Mucosa of descending colon (tissue), 3 donors: ENCODE measurements around the gene VMP1. TPM values are rescaled to one million over a fixed set of nuclear protein-coding genes. Genes with fewer than 3 reads are reported as not detected.

ENCODE experiments used
- ATAC-seq: fragments of 200-7000 bp; cut with Tn5 transposase; one replicate; pipeline ENCODE4 v1.9.1; 2020; ENCODE audit warnings: mild to moderate bottlenecking, moderate library complexity
- DNase-seq, 3 donors: peaks; one replicate each; pipeline ENCODE4 v3.0.0-alpha.2; 2020
- H3K36me3 ChIP-seq: fragments of 200-600 bp; one replicate; pipeline ENCODE4 v1.8.0; 2021; ENCODE audit warnings: low read depth, mild to moderate bottlenecking
- H3K4me1 ChIP-seq: fragments of 200-600 bp; one replicate; pipeline ENCODE4 v1.8.0; 2021; ENCODE audit warnings: low read depth, mild to moderate bottlenecking
- H3K4me3 ChIP-seq: fragments of 200-600 bp; one replicate; pipeline ENCODE4 v1.8.0; 2021; ENCODE audit warnings: mild to moderate bottlenecking
- H3K9me3 ChIP-seq: fragments of 200-600 bp; one replicate; pipeline ENCODE4 v1.8.0; 2021; ENCODE audit warnings: mild to moderate bottlenecking
- intact Hi-C, 2 donors: fragments of 100-400 bp; cut with DNase I in 1 of 2; cut with micrococcal nuclease in 1 of 2; formaldehyde crosslinking; loops; one replicate each; pipeline versions ENCODE4 v1.11.0 to v1.11.1; 2022; cut with DNase I, micrococcal nuclease
- total RNA-seq, 3 donors: library from RNA; stranded (reverse); fragmentation: NEBNext Ultra II Directional in 2 of 3; extraction: Animal tissue kit (Norgen Biotek cat#: 25700) in 2 of 3; gene quantifications; one replicate each; pipeline versions ENCODE4 v1.2.1 to v1.2.4, GENCODE V29; 2021 to 2023
- TF ChIP-seq, protein P1 (sequence below): fragments of 200-600 bp; IDR thresholded peaks from one replicate; pipeline ENCODE4 v1.8.0; 2022; ENCODE audit warnings: antibody characterized with exemption, mild to moderate bottlenecking
- donor health status: DM: no; HTN: no; CAD: no; lungs with moderate emphysema.
- donor health status: DM: no; HTN: no; CAD: no.
- donor health status: DM: no; HTN: yes; CAD: no.

The VMP1 gene
- total RNA-seq, 3 donors from 2014 or later, result 257 to 361 (median 266) TPM

DNA sequence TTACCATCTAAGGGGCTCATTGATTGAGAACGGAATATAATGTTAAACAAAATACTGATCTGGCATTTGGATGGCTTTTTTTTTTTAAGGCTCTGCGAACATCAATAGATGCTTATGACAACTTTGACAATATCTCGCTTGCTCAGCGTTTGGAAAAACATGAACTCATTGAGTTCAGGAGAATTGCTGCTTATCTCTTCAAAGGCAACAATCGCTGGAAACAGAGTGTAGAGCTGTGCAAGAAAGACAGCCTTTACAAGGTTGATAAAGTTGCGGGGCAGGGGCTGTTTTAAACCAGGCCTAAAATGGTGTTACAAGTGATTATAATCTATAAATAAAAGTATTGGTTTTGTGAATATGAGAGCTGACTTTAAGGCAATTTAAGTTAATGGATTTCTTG is 22.5 kb upstream of the VMP1 start:
- peaks cover 21% of the 10 kb centered on the region for H3K36me3 ChIP-seq
- TF ChIP-seq, protein P1, sequence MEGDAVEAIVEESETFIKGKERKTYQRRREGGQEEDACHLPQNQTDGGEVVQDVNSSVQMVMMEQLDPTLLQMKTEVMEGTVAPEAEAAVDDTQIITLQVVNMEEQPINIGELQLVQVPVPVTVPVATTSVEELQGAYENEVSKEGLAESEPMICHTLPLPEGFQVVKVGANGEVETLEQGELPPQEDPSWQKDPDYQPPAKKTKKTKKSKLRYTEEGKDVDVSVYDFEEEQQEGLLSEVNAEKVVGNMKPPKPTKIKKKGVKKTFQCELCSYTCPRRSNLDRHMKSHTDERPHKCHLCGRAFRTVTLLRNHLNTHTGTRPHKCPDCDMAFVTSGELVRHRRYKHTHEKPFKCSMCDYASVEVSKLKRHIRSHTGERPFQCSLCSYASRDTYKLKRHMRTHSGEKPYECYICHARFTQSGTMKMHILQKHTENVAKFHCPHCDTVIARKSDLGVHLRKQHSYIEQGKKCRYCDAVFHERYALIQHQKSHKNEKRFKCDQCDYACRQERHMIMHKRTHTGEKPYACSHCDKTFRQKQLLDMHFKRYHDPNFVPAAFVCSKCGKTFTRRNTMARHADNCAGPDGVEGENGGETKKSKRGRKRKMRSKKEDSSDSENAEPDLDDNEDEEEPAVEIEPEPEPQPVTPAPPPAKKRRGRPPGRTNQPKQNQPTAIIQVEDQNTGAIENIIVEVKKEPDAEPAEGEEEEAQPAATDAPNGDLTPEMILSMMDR, result no peak
- no peak overlapping the region for H3K4me3 ChIP-seq
- no peaks in the 10 kb centered on the region for H3K9me3 ChIP-seq
- DNase-seq (no peak), ATAC-seq (no peak)
- intact Hi-C loops, result no loop called here
- H3K4me1 ChIP-seq, result peaks cover 10% of the 10 kb centered on the region

DNA sequence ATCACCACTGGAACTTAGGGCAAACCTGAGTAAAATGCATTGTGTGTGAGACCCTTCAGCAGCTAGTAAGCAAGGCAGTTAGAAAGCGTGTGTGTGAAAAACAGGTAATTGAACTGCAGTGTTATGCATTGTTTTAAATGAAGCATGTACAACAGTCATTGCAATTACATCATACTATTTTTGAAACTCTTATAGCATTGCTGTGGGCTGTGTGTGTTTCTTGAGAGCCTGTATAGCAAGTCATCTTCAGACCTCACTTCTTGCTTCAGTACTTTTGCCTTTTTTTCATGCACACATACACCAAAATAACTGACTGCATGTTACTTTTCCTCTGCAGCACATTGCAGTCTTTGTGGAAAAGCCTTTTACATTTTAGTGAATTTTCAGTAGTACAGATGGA is 19.4 kb upstream of the VMP1 start:
- Histone ChIP-seq H3K4me1 (peaks cover 5% of the 10 kb centered on the region), H3K4me3 (no peak overlapping the region), H3K9me3 (no peaks in the 10 kb centered on the region), H3K36me3 (peaks cover 8% of the 10 kb centered on the region)
- TF ChIP-seq, protein P1, result no peak
- DNase-seq (no peak), ATAC-seq (no peak)
- intact Hi-C loops, result no loop called here

DNA sequence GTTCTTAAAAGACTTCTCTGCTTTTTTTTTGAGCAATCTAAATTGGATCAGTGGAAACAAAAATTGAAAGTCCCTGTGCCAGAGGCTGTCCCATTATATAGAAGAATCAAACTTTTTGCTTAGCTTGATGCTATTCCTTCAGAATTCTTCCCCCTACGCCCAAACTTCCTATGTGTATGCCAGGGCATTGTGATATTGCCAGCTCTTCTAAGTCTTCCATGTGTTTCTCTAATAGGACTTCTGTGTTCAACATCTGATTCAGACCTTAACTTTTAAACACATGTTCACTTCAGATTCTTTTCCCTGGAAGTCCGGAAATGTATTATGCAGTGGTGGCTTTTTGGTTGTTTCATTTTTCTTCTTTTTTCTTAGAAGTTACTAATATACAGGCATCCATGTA is 19.0 kb upstream of the VMP1 start:
- intact Hi-C loops, result no loop called here
- no peak for ATAC-seq
- Histone ChIP-seq H3K9me3 (no peaks in the 10 kb centered on the region), H3K36me3 (peaks cover 6% of the 10 kb centered on the region), H3K4me3 (no peak overlapping the region), H3K4me1 (peaks cover 3% of the 10 kb centered on the region)
- TF ChIP-seq, protein P1, result no peak
- DNase-seq, result no peak

DNA sequence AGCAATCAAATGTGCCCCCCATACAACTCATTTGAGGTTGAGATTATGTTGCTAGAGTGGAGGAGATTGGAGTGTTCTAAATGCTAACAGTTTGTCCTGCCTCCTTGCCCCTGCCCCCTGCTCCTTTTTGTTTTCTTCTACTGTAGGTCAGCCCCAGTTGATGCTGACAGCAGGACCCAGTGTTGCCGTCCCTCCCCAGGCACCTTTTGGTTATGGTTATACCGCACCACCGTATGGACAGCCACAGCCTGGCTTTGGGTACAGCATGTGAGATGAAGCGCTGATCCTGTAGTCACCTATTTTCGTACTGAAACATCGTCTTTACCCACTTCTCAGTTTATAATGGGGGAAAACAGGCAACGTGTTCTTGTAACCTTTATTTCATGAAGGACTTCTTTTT is 13.9 kb upstream of the VMP1 start:
- Histone ChIP-seq H3K36me3 (no peaks in the 10 kb centered on the region), H3K4me1 (peaks cover 7% of the 10 kb centered on the region), H3K9me3 (no peaks in the 10 kb centered on the region), H3K4me3 (no peak overlapping the region)
- DNase-seq (no peak), ATAC-seq (no peak)
- intact Hi-C loops, result no loop called here
- TF ChIP-seq, protein P1, result no peak

GRCh38 chr17:59694344-59694743 is 13.1 kb upstream of the VMP1 start:
- TF ChIP-seq, protein P1, result no peak
- Histone ChIP-seq H3K36me3 (no peaks in the 10 kb centered on the region), H3K4me1 (peaks cover 7% of the 10 kb centered on the region), H3K9me3 (no peaks in the 10 kb centered on the region), H3K4me3 (no peak overlapping the region)
- intact Hi-C loops, result no loop called here
- ATAC-seq, result no peak
- DNase-seq, result no peak

- no peak for DNase-seq
- Histone ChIP-seq H3K4me3 (no peak overlapping the region), H3K9me3 (no peaks in the 10 kb centered on the region), H3K36me3 (no peaks in the 10 kb centered on the region), H3K4me1 (peaks cover 7% of the 10 kb centered on the region)
- TF ChIP-seq, protein P1, result no peak
- intact Hi-C loops, result no loop called here
- ATAC-seq, result peak; percentile 30
Measured at GRCh38 chr17:59695945-59696681, 11.3 kb upstream of the VMP1 start.
